Vagina (tissue), 2 donors: ENCODE measurements around the gene LPP.

Experiments
- POLR2A ChIP-seq, 2 donors: fragments of 450-650 bp; IDR thresholded peaks; one replicate each; pipeline ENCODE4 v1.6.1; 2017; ENCODE audit warnings: antibody characterized with exemption in 2 of 2, mild to moderate bottlenecking in 2 of 2, moderate library complexity in 2 of 2
- POLR2AphosphoS5 ChIP-seq, 2 donors: sonication (generic); formaldehyde crosslinking; IDR thresholded peaks; one replicate each; pipeline ENCODE4 v1.9.0; 2017; ENCODE audit warnings: antibody characterized with exemption in 2 of 2, mild to moderate bottlenecking in 2 of 2, low read depth in 1 of 2; ENCODE audit not compliant: insufficient read depth in 1 of 2
- TF ChIP-seq, protein P1 (sequence below), 3 experiments: fragments of 450-650 bp in 2 of 3; fragments of 200-600 bp in 1 of 3; sonication (generic) in 1 of 3; IDR thresholded peaks; one replicate each; pipeline ENCODE4 v1.5.1; 2017 to 2019; ENCODE audit warnings: antibody characterized with exemption in 3 of 3, mild to moderate bottlenecking in 2 of 3, moderate library complexity in 2 of 3

DNA sequence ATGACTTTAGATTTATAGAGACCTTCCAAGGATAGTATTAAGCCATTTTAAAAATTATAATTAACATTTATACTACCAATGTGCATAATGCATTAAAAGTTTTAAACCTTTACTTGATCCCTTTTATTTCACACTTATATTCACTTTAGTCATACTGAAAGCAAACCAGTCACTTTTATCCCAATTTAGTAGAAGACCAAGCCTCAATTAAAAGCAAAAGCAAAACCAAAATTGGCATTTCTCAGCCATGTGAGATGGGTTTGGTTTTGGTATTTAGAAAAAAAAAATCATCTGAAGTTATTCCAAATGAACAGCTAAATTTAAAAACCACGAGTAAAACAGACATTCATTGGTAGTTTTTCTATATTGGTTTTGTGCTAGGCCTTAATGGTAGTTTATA, 249.4 kb downstream of the LPP start:
- TF ChIP-seq POLR2AphosphoS5 (IDR thresholded peaks at IDR 0.05; ENCODE audit: insufficient read depth in 1 of 2, low read depth in 1 of 2) (no peak), POLR2A (IDR thresholded peaks at IDR 0.05) (no peak)
- TF ChIP-seq, protein P1, sequence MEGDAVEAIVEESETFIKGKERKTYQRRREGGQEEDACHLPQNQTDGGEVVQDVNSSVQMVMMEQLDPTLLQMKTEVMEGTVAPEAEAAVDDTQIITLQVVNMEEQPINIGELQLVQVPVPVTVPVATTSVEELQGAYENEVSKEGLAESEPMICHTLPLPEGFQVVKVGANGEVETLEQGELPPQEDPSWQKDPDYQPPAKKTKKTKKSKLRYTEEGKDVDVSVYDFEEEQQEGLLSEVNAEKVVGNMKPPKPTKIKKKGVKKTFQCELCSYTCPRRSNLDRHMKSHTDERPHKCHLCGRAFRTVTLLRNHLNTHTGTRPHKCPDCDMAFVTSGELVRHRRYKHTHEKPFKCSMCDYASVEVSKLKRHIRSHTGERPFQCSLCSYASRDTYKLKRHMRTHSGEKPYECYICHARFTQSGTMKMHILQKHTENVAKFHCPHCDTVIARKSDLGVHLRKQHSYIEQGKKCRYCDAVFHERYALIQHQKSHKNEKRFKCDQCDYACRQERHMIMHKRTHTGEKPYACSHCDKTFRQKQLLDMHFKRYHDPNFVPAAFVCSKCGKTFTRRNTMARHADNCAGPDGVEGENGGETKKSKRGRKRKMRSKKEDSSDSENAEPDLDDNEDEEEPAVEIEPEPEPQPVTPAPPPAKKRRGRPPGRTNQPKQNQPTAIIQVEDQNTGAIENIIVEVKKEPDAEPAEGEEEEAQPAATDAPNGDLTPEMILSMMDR (IDR thresholded peaks at IDR 0.05), result no peak
